Stimulated activated CD4-positive, alpha-beta T cell treated with anti-CD3 and anti-CD28 coated beads, Interleukin-2, amount 100 ng/mL, for 48 hours (primary cell): ENCODE measurements around the gene DALRD3.

Experiments used
- DNase-seq, 2 donors: peaks; one replicate each; pipeline ENCODE4 v3.0.0-alpha.2; 2020

Gene DALRD3

GRCh38 chr3:49004352-49005302 lies 13.8 kb downstream of the DALRD3 start:
- DNase-seq, result no peak

DNA sequence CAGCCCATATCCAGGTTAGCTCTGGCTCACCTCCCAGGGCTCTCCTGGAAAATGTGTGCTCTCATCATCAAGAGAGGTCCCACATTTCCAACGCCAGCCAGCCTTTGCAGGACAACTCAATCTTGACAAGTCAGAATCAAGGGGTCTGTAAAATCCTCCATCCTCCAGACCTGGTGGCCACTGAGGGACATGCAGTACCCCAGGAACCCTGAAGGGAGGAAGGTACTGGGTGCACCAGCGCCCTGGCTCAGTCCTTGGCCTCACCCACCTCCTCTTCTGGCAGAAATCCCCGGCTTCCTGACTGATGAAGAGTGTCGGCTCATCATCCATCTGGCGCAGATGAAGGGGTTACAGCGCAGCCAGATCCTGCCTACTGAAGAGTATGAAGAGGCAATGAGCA lies 17.2 kb downstream of the DALRD3 start:
- no peak for DNase-seq

- DNase-seq, result no peak
Measured at GRCh38 chr3:48999085-48999858, 19.1 kb downstream of the DALRD3 start.

- DNase-seq, result no peak
Measured at GRCh38 chr3:48997714-48998637, 20.4 kb downstream of the DALRD3 start.

- DNase-seq, result no peak
Measured at GRCh38 chr3:48997102-48997635, 21.2 kb downstream of the DALRD3 start.

DNA sequence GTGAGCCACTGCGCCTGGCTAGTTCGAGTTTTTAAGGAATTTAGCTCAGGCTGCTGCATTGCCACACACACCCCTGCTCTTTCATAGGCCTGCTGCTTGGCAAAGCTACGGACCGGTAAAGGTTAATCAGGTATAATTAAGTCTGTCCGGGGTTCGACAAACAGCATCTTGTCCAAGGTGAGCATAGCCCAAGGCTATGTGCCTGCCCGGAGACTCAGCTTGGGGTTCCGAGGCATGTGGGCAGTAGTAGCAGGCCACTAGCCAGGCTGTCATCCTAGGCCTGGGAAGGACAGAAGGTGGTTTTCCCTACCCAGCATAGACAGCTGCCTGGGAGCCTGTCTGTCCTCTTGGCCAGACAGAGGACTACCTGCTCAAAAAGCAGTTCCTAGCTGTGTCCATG lies 21.7 kb downstream of the DALRD3 start:
- DNase-seq, result no peak

- DNase-seq, result no peak
Measured at GRCh38 chr3:48993834-48994233, 24.5 kb downstream of the DALRD3 start.

- DNase-seq, result no peak
Measured at GRCh38 chr3:48991851-48992545, 26.4 kb downstream of the DALRD3 start.

DNA sequence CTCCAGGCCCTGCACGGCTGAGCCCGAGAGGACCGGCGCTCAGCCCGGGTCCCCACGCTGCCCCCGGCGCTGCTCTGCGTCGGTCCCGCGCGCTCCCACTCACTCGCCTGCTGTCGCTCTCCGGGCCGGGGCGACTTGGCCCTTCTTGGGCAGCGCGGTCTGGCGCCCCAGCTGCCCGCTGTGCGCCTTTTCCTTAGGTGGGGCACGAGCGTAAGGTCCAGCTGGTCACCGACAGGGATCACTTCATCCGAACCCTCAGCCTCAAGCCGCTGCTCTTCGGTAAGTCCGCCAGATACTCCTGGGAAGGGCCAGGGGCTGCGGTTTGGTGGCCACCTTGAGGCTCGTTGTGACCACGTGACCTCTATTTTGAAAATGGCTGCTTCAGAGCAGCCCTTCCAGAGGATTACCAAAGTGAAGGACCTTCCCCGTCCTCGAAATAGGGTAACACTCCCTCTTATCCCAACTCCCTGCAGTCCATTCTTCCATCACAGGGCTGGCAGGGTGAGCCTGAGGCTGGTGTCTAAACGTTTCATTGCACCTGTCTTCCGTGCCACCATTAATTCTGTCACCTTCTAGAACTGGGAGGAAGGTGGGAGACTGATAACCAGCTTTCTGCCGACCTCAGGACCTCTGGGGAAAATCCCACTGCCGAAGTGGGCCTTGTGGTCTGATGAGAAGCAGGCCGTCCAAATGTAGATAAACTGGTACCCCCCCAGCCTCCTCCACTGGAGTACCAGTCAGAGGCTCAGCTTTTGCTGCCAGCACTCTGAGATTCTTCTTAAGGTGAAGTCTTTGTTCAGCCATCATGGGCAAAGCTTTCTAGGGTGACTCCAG lies 27.5 kb downstream of the DALRD3 start:
- no peak for DNase-seq

- DNase-seq, result peak; percentile 68 to 70
Measured at GRCh38 chr3:48989796-48990635, 28.4 kb downstream of the DALRD3 start, which contains the start of gene P4HTM. P4HTM (plus strand) TSS chr3:48990241; CDS start chr3:48990257, 16 bp downstream.

DNA sequence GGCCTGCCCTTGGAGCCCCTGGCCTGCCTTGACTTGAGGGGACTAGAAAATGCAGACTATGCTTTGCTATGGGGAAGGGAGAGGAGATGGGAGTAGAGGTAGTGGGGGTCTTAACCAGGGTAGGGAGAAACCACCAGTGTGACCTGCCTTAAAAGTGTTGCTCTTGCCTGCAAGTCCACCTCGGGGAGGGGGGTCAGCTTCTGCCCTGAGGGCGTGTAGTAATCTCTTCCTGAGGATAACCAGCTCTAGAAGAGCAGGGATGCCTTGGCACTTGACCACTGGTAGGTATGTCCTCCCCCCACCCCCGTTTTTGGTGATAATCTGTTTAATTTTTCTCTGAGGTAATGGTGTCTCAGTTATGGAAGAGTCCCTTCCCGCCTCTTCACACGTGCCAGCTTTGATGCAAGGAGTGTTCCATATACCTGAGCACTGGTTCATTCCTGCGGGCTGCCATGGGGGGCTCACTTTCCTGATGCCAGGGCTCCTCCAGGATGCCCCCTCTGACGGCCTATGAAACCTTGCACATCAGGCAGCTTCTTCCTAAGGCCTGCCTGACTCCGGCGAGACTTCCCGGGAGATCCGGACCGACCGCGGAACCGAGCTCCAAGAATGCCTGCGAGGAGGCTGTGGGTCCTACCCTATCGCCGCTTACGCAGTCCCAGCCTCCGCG lies 29.1 kb downstream of the DALRD3 start:
- DNase-seq, result no peak

- no peak for DNase-seq
Measured at GRCh38 chr3:48985831-48986376, 32.5 kb downstream of the DALRD3 start.

GRCh38 chr3:48984663-48985062 lies 33.7 kb downstream of the DALRD3 start:
- DNase-seq, result no peak

DNA sequence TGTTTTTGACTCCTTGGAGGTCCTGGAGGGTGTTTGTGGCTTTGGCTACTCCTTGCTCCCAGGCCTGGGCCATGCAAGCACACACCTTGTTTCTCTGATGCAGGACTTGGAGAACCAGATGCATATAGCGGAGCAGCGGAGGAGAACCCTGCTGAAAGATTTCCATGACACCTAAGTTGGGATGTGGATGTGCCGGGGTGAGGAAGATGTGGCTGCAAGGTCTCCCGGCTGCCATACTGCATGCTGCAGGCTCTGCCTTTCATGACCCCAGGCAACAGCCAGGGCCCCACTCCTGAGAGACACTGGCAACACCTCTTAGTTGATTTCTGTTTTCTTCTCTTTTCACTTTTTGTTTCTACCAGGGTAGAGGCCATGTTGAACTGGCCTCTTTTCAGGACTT lies 35.3 kb downstream of the DALRD3 start:
- DNase-seq, result no peak

GRCh38 chr3:48982686-48983085 lies 35.7 kb downstream of the DALRD3 start:
- no peak for DNase-seq

- DNase-seq, result no peak
Measured at GRCh38 chr3:48982016-48982415, 36.4 kb downstream of the DALRD3 start.

DNA sequence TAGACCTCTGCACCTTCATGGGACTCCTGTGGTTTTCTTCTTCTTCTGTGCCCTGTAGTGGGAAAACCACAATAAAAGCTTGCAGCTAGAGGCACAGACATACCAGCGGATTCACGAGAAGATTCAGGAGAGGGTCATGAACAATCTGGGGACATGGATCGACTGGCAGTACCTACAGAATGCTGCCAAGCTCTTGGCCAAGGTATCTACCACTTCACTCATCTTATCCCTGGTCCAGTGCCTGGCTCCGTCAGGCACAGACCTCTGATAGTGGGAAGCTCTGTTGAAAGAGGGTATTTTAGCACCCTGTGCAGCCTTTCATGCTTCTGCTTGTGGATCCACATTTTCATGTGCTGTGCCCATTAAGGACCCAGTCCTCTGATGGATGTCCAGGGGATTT lies 38.1 kb downstream of the DALRD3 start:
- DNase-seq, result no peak

DNA sequence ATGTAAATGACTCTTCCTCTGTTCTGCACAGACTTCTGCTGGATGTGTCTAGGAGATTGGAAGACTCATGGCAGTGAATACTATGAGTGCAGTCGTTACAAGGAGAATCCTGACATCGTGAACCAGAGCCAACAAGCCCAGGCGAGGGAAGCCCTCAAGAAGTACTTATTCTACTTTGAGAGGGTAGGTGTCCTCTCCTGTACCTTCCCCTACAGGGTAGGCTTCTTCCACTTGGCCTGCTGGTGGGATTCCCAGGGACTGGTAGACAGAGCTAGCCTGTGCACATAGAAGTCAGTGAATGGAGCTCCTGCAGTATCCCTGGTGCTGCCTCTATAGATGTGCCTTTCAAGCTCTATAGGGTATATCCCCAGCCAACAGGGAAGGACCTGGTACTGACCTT lies 38.9 kb downstream of the DALRD3 start:
- DNase-seq, result no peak
